ENCODE data around the gene MPZL3. TPM values are rescaled to one million over a fixed set of nuclear protein-coding genes. Genes with fewer than 3 reads are reported as not detected.
A peak's percentile ranks its signal among the peaks of the same experiment; 100 is the strongest.

The MPZL3 gene
- polyA plus RNA-seq, 1 donor from 2014 or later = 3.6 TPM

DNA sequence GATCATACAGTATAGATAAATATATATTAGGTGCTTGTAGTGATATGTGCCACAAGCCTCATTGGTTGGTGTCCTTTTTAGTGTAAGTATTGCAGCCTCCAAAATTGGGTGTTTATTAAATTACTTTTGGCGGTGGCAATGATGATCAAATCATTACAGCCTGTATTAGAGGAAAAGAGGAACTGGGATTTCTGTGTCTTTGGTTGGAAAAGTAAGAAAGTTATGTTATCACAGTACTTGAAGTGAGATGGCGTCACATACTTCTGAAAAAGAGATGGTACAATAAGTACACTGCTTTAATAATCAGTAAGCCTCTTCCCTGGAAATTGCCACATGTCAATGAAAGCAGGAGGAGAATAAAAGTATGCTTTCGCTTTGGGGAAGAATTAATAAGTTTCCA, 523 bp upstream of the MPZL3 start:
- peak overlapping the region; percentile 66 for H3K4me2 ChIP-seq (ENCODE audit: low read length)
- no peaks in the 10 kb centered on the region for H4K20me1 ChIP-seq (ENCODE audit: insufficient read depth)
- H3K36me3 ChIP-seq (ENCODE audit: insufficient read depth, low read length) = no peaks in the 10 kb centered on the region
- no peaks in the 10 kb centered on the region for H3K9me2 ChIP-seq (ENCODE audit: insufficient read depth, low read length)
- H3K79me2 ChIP-seq (replicated peaks; ENCODE audit: insufficient read depth, low read length) = no peaks in the 10 kb centered on the region
- H3K27me3 ChIP-seq (ENCODE audit: insufficient read depth, low read depth, low read length) = no peaks in the 10 kb centered on the region
- no peaks in the 10 kb centered on the region for H3F3A ChIP-seq (ENCODE audit: insufficient read depth, low read length, poor library complexity, severe bottlenecking)
- H2AFZ ChIP-seq (ENCODE audit: low read depth, low read length) = peak overlapping the region; percentile 47
- H3K4me3 ChIP-seq (ENCODE audit: low read length) = peak overlapping the region; percentile 69
- peak overlapping the region; percentile 92 for H3K27ac ChIP-seq (ENCODE audit: low read length)
- H3K9me3 ChIP-seq (ENCODE audit: low read length) = no peaks in the 10 kb centered on the region
- TF ChIP-seq SMC3 (conservative IDR thresholded peaks at IDR 0.05; ENCODE audit: poor library complexity) (no peak), RAD21 (conservative IDR thresholded peaks at IDR 0.05) (no peak), POLR2AphosphoS5 (IDR thresholded peaks at IDR 0.05) (no peak), EP300 (conservative IDR thresholded peaks at IDR 0.05; ENCODE audit: poor library complexity, severe bottlenecking) (no peak), MXI1 (conservative IDR thresholded peaks at IDR 0.05; ENCODE audit: poor library complexity, severe bottlenecking) (no peak), EZH2 (IDR thresholded peaks at IDR 0.05; ENCODE audit: borderline replicate concordance, insufficient read depth, low read length, poor library complexity, severe bottlenecking) (no peak), TAF1 (IDR thresholded peaks at IDR 0.05; ENCODE audit: low read depth) (no peak)
- TF ChIP-seq, protein P1, sequence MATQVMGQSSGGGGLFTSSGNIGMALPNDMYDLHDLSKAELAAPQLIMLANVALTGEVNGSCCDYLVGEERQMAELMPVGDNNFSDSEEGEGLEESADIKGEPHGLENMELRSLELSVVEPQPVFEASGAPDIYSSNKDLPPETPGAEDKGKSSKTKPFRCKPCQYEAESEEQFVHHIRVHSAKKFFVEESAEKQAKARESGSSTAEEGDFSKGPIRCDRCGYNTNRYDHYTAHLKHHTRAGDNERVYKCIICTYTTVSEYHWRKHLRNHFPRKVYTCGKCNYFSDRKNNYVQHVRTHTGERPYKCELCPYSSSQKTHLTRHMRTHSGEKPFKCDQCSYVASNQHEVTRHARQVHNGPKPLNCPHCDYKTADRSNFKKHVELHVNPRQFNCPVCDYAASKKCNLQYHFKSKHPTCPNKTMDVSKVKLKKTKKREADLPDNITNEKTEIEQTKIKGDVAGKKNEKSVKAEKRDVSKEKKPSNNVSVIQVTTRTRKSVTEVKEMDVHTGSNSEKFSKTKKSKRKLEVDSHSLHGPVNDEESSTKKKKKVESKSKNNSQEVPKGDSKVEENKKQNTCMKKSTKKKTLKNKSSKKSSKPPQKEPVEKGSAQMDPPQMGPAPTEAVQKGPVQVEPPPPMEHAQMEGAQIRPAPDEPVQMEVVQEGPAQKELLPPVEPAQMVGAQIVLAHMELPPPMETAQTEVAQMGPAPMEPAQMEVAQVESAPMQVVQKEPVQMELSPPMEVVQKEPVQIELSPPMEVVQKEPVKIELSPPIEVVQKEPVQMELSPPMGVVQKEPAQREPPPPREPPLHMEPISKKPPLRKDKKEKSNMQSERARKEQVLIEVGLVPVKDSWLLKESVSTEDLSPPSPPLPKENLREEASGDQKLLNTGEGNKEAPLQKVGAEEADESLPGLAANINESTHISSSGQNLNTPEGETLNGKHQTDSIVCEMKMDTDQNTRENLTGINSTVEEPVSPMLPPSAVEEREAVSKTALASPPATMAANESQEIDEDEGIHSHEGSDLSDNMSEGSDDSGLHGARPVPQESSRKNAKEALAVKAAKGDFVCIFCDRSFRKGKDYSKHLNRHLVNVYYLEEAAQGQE (IDR thresholded peaks at IDR 0.05; ENCODE audit: borderline replicate concordance) = no peak
- TF ChIP-seq, protein P2, sequence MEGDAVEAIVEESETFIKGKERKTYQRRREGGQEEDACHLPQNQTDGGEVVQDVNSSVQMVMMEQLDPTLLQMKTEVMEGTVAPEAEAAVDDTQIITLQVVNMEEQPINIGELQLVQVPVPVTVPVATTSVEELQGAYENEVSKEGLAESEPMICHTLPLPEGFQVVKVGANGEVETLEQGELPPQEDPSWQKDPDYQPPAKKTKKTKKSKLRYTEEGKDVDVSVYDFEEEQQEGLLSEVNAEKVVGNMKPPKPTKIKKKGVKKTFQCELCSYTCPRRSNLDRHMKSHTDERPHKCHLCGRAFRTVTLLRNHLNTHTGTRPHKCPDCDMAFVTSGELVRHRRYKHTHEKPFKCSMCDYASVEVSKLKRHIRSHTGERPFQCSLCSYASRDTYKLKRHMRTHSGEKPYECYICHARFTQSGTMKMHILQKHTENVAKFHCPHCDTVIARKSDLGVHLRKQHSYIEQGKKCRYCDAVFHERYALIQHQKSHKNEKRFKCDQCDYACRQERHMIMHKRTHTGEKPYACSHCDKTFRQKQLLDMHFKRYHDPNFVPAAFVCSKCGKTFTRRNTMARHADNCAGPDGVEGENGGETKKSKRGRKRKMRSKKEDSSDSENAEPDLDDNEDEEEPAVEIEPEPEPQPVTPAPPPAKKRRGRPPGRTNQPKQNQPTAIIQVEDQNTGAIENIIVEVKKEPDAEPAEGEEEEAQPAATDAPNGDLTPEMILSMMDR (IDR thresholded peaks at IDR 0.05; ENCODE audit: poor library complexity, severe bottlenecking) = no peak
- peak overlapping the region; percentile 80 for H3K9ac ChIP-seq (ENCODE audit: low read length)

DNA sequence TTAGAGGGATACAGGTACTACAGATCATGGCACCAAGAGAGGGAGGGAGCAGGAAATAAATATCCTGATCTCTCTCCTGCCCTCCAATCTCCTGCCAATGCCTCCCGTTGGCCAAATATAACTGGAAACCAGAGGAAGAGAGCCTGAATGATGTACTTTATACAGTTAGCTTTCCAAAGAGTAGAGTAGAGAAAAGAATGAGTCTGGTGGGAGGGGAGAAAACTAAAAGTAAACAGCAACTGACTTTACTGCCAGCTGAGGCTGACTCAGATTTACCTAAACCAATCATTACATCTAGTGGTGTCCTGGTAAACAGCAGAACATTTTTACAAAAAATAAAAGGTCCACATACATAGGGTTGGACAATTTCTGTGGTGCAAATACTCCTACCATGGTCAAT, 5.1 kb downstream of the MPZL3 start:
- no peaks in the 10 kb centered on the region for H3K27me3 ChIP-seq (ENCODE audit: insufficient read depth, low read depth, low read length)
- no peaks in the 10 kb centered on the region for H4K20me1 ChIP-seq (ENCODE audit: insufficient read depth)
- H3K9ac ChIP-seq (ENCODE audit: low read length) = no peak overlapping the region
- H3K27ac ChIP-seq (ENCODE audit: low read length) = no peak overlapping the region
- H2AFZ ChIP-seq (ENCODE audit: low read depth, low read length) = no peak overlapping the region
- H3K4me3 ChIP-seq (ENCODE audit: low read length) = no peak overlapping the region
- no peaks in the 10 kb centered on the region for H3K79me2 ChIP-seq (replicated peaks; ENCODE audit: insufficient read depth, low read length)
- TF ChIP-seq, protein P2 (IDR thresholded peaks at IDR 0.05; ENCODE audit: poor library complexity, severe bottlenecking) = no peak
- no peak for TF ChIP-seq POLR2AphosphoS5 (IDR thresholded peaks at IDR 0.05)
- TF ChIP-seq, protein P1 (IDR thresholded peaks at IDR 0.05; ENCODE audit: borderline replicate concordance) = no peak
- TF ChIP-seq TAF1 (IDR thresholded peaks at IDR 0.05; ENCODE audit: low read depth) = no peak
- TF ChIP-seq EZH2 (IDR thresholded peaks at IDR 0.05; ENCODE audit: borderline replicate concordance, insufficient read depth, low read length, poor library complexity, severe bottlenecking) = no peak
- TF ChIP-seq EP300 (conservative IDR thresholded peaks at IDR 0.05; ENCODE audit: poor library complexity, severe bottlenecking) = no peak
- no peak for TF ChIP-seq MXI1 (conservative IDR thresholded peaks at IDR 0.05; ENCODE audit: poor library complexity, severe bottlenecking)
- TF ChIP-seq RAD21 (conservative IDR thresholded peaks at IDR 0.05) = no peak
- TF ChIP-seq SMC3 (conservative IDR thresholded peaks at IDR 0.05; ENCODE audit: poor library complexity) = no peak
- no peaks in the 10 kb centered on the region for H3K9me3 ChIP-seq (ENCODE audit: low read length)
- no peaks in the 10 kb centered on the region for H3K9me2 ChIP-seq (ENCODE audit: insufficient read depth, low read length)
- no peaks in the 10 kb centered on the region for H3K36me3 ChIP-seq (ENCODE audit: insufficient read depth, low read length)
- H3K4me2 ChIP-seq (ENCODE audit: low read length) = no peak overlapping the region
- no peaks in the 10 kb centered on the region for H3F3A ChIP-seq (ENCODE audit: insufficient read depth, low read length, poor library complexity, severe bottlenecking)

Measured in neural cell (in vitro differentiated cells).